HepG2 (cell line): ENCODE data around the gene ZNF277.

Experiments used
- CTCF ChIP-seq: sonication (generic); formaldehyde crosslinking; IDR thresholded peaks from 2 replicates; pipeline ENCODE4 v1.5.0; 2020; ENCODE audit warnings: mild to moderate bottlenecking, missing genetic modification reagents, moderate library complexity
- EZH2 ChIP-seq: conservative IDR thresholded peaks from 2 replicates; pipeline ENCODE4 v1.6.1; 2012; ENCODE audit warnings: mild to moderate bottlenecking, low read depth, low read length, moderate library complexity
- GLI4 ChIP-seq: sonication (generic); formaldehyde crosslinking; IDR thresholded peaks from 2 replicates; pipeline ENCODE4 v1.5.1; 2020; ENCODE audit warnings: missing genetic modification reagents, mild to moderate bottlenecking, moderate library complexity, borderline replicate concordance
- HHEX ChIP-seq: IDR thresholded peaks from 2 replicates; pipeline ENCODE4 v1.6.1; 2016; ENCODE audit warnings: control low read depth
- IKZF1 ChIP-seq: fragments of 450-650 bp; IDR thresholded peaks from 2 replicates; pipeline ENCODE4 v1.7.1; 2016
- NFIC ChIP-seq: IDR thresholded peaks from 2 replicates; pipeline ENCODE4 v1.6.1; 2012; ENCODE audit warnings: mild to moderate bottlenecking, low read length, inconsistent platforms
- POLR2A ChIP-seq, 2 experiments: IDR thresholded peaks; 2 replicates each; pipeline ENCODE4 v1.6.1; 2011; ENCODE audit warnings: low read depth in 2 of 2, low read length in 2 of 2, mild to moderate bottlenecking in 1 of 2, moderate library complexity in 1 of 2; ENCODE audit not compliant: insufficient read depth in 1 of 2
- RXRA ChIP-seq: sonication (generic); formaldehyde crosslinking; IDR thresholded peaks from 2 replicates; pipeline ENCODE4 v1.5.1; 2020; ENCODE audit warnings: missing genetic modification reagents
- SMAD1 ChIP-seq: sonication (generic); formaldehyde crosslinking; IDR thresholded peaks from 2 replicates; pipeline ENCODE4 v1.4.0; 2020; ENCODE audit warnings: missing genetic modification reagents, low read depth, mild to moderate bottlenecking, borderline replicate concordance
- TSC22D2 ChIP-seq: sonication (generic); formaldehyde crosslinking; IDR thresholded peaks from 2 replicates; pipeline ENCODE4 v1.5.1; 2020; ENCODE audit warnings: missing genetic modification reagents, mild to moderate bottlenecking, borderline replicate concordance
- ZNF432 ChIP-seq: sonication (generic); formaldehyde crosslinking; IDR thresholded peaks from 2 replicates; pipeline ENCODE4 v1.5.0; 2020; ENCODE audit warnings: missing genetic modification reagents, mild to moderate bottlenecking, borderline replicate concordance
- ZSCAN29 ChIP-seq: sonication (generic); formaldehyde crosslinking; conservative IDR thresholded peaks from 2 replicates; pipeline ENCODE4 v1.4.0; 2020; ENCODE audit warnings: mild to moderate bottlenecking, missing genetic modification reagents

GRCh38 chr7:112362731-112363131 lies 156.2 kb downstream of the ZNF277 start:
- TF ChIP-seq POLR2A (IDR thresholded peaks at IDR 0.05; ENCODE audit: insufficient read depth in 1 of 2, low read depth in 2 of 2, low read length in 2 of 2) (no peak), ZNF432 (no peak), CTCF (no peak), IKZF1 (no peak), GLI4 (no peak), SMAD1 (CRISPR knock-in tag) (no peak), ZSCAN29 (CRISPR knock-in tag) (no peak), HHEX (CRISPR knock-in tag) (no peak), RXRA (CRISPR knock-in tag) (no peak), EZH2 (no peak), TSC22D2 (no peak), NFIC (no peak)
